IMR-90 (cell line): ENCODE measurements around the gene CIC. TPM values are rescaled to one million over a fixed set of nuclear protein-coding genes. Genes with fewer than 3 reads are reported as not detected.

Experiments used
- ATAC-seq: fragments of 200-7000 bp; cut with Tn5 transposase; 2 replicates; pipeline ENCODE4 v1.9.1; 2020; ENCODE audit warnings: low read depth, mild to moderate bottlenecking, moderate library complexity
- BruUV-seq: library from RNA; stranded (reverse); fragments of 400-500 nt; replicated peaks from 2 replicates; lab custom pipeline; 2021; lab: Mats Ljungman, UMichigan
- CTCF ChIA-PET: fragments of 300-600 bp; formaldehyde crosslinking; extraction: SDS; loops from one replicate; lab custom pipeline; 2021; ENCODE audit warnings: antibody characterized with exemption; lab: Yijun Ruan, JAX
- POLR2A ChIA-PET: fragments of 300-600 bp; sonication (Branson Sonifier 250); formaldehyde crosslinking; loops from one replicate; lab custom pipeline; 2022; ENCODE audit warnings: antibody characterized with exemption; ENCODE audit not compliant: unreplicated experiment; lab: Charles Lee
- DNase-seq: peaks from one replicate; pipeline ENCODE4 v3.0.0; 2013
- H2AFZ ChIP-seq: replicated peaks from 2 replicates; pipeline ENCODE3; 2013; ENCODE audit warnings: low read length, mild to moderate bottlenecking; ENCODE audit not compliant: poor library complexity
- H2AK5ac ChIP-seq: 2 replicates; pipeline ENCODE4 v1.6.1; 2013; ENCODE audit warnings: low read depth, low read length, inconsistent platforms
- H2AK9ac ChIP-seq: replicated peaks from 2 replicates; pipeline ENCODE3; 2013; ENCODE audit warnings: mild to moderate bottlenecking, low read depth, low read length, moderate library complexity; ENCODE audit not compliant: poor library complexity
- H2BK120ac ChIP-seq: 2 replicates; pipeline ENCODE4 v1.6.1; 2013; ENCODE audit warnings: low read depth, low read length, inconsistent platforms
- H2BK15ac ChIP-seq: 3 replicates; pipeline ENCODE4 v1.6.1; 2013; ENCODE audit warnings: low read depth, low read length, inconsistent platforms
- H2BK20ac ChIP-seq: 2 replicates; pipeline ENCODE4 v1.6.1; 2013; ENCODE audit warnings: low read depth, mild to moderate bottlenecking, inconsistent platforms, low read length, moderate library complexity
- H2BK5ac ChIP-seq: 2 replicates; pipeline ENCODE4 v1.6.1; 2013; ENCODE audit warnings: mild to moderate bottlenecking, low read depth, low read length, inconsistent platforms; ENCODE audit not compliant: poor library complexity, severe bottlenecking
- H3K14ac ChIP-seq: replicated peaks from 2 replicates; pipeline ENCODE4 v1.6.1; 2013; ENCODE audit warnings: low read depth, low read length, inconsistent platforms
- H3K18ac ChIP-seq: 2 replicates; pipeline ENCODE4 v1.6.1; 2013; ENCODE audit warnings: low read depth, low read length, control low read depth
- H3K23ac ChIP-seq: 2 replicates; pipeline ENCODE4 v1.6.1; 2013; ENCODE audit warnings: low read depth, low read length, inconsistent platforms
- H3K27ac ChIP-seq: 2 replicates; pipeline ENCODE4 v1.5.1; 2013; ENCODE audit warnings: mild to moderate bottlenecking, control low read depth, low read length; ENCODE audit not compliant: insufficient read depth
- H3K27me3 ChIP-seq: 2 replicates; pipeline ENCODE4 v1.6.1; 2013; ENCODE audit warnings: low read length; ENCODE audit not compliant: control insufficient read depth, insufficient read depth
- H3K36me3 ChIP-seq: 2 replicates; pipeline ENCODE4 v1.6.1; 2013; ENCODE audit warnings: low read length, mixed read lengths; ENCODE audit not compliant: control insufficient read depth, insufficient read depth
- H3K4ac ChIP-seq: 2 replicates; pipeline ENCODE4 v1.6.1; 2013; ENCODE audit warnings: low read depth, low read length, inconsistent platforms
- H3K4me1 ChIP-seq: 2 replicates; pipeline ENCODE4 v1.6.1; 2013; ENCODE audit warnings: low read length, mixed read lengths; ENCODE audit not compliant: control insufficient read depth, insufficient read depth
- H3K4me2 ChIP-seq: 2 replicates; pipeline ENCODE4 v1.6.1; 2013; ENCODE audit warnings: low read depth, mild to moderate bottlenecking, control low read depth, low read length, moderate library complexity
- H3K4me3 ChIP-seq: 2 replicates; pipeline ENCODE4 v1.5.1; 2013; ENCODE audit warnings: low read depth, mild to moderate bottlenecking, control low read depth, low read length, moderate library complexity; ENCODE audit not compliant: insufficient read depth
- H3K56ac ChIP-seq: 2 replicates; pipeline ENCODE4 v1.6.1; 2013; ENCODE audit warnings: low read length, inconsistent platforms; ENCODE audit not compliant: insufficient read depth; ENCODE audit errors: extremely low read depth
- H3K79me1 ChIP-seq, 2 experiments: 2 replicates each; pipeline ENCODE4 v1.6.1; 2013; ENCODE audit warnings: low read length in 2 of 2, inconsistent platforms in 1 of 2, low read depth in 1 of 2
- H3K9ac ChIP-seq: 2 replicates; pipeline ENCODE4 v1.6.1; 2013; ENCODE audit warnings: low read depth, low read length, control low read depth
- H3K9me1 ChIP-seq: 2 replicates; pipeline ENCODE4 v1.6.1; 2013; ENCODE audit warnings: low read length, inconsistent platforms; ENCODE audit not compliant: insufficient read depth
- H3K9me3 ChIP-seq: 2 replicates; pipeline ENCODE4 v1.6.1; 2013; ENCODE audit warnings: low read length; ENCODE audit not compliant: control insufficient read depth, insufficient read depth
- H4K20me1 ChIP-seq: 2 replicates; pipeline ENCODE4 v1.6.1; 2013; ENCODE audit warnings: low read length, inconsistent platforms; ENCODE audit not compliant: insufficient read depth
- H4K5ac ChIP-seq: 2 replicates; pipeline ENCODE4 v1.6.1; 2013; ENCODE audit warnings: mild to moderate bottlenecking, low read depth, low read length, control low read depth
- H4K8ac ChIP-seq, 2 experiments: 2 replicates each; pipeline ENCODE4 v1.6.1; 2013; ENCODE audit warnings: low read depth in 2 of 2, low read length in 2 of 2, control low read depth in 1 of 2, inconsistent platforms in 1 of 2
- H4K91ac ChIP-seq: 2 replicates; pipeline ENCODE4 v1.6.1; 2013; ENCODE audit warnings: low read depth, low read length, inconsistent platforms; ENCODE audit not compliant: insufficient read depth
- CEBPB ChIP-seq: IDR thresholded peaks from 2 replicates; pipeline ENCODE4 v1.6.1; 2012; ENCODE audit warnings: low read depth, low read length, improper control_type of control experiment
- NFE2L2 ChIP-seq: fragments of 150-350 bp; IDR thresholded peaks from 2 replicates; pipeline ENCODE4 v1.6.1; 2016; ENCODE audit warnings: low read depth, mild to moderate bottlenecking, low read length
- RFX5 ChIP-seq: IDR thresholded peaks from 2 replicates; pipeline ENCODE4 v1.8.0; 2012; ENCODE audit warnings: low read depth, mild to moderate bottlenecking, low read length, moderate library complexity
- WGBS, 2 experiments: methylation state at CpG; one replicate each; pipeline versions ENCODE4 v1.1.5 to v1.1.7; 2013; ENCODE audit warnings: missing lambda C conversion rate in 2 of 2; ENCODE audit not compliant: insufficient read length in 1 of 2; ENCODE audit errors: extremely low coverage in 2 of 2; 5-methylcytosine and 5-hydroxymethylcytosine counted together
- dilution Hi-C: fragments of 300-500 bp; cut with HindIII; formaldehyde crosslinking; loops from one replicate; pipeline ENCODE4 v1.14.3; 2018; ENCODE audit warnings: low sequenced_read_pairs; ENCODE audit not compliant: unreplicated experiment
- in situ Hi-C: fragments of 300-500 bp; cut with MboI; formaldehyde crosslinking; loops from 3 replicates; pipeline ENCODE4 v1.14.3; 2019; ENCODE audit warnings: low sequenced_read_pairs, inconsistent platforms, mixed read lengths
- intact Hi-C: fragments of 100-400 bp; cut with micrococcal nuclease; formaldehyde crosslinking; loops from 2 replicates; pipeline ENCODE4 v1.10.0; 2022
- polyA plus RNA-seq, 3 experiments: library from polyadenylated mRNA; depleted of rRNA; stranded (reverse); fragments of >200 nt; gene quantifications; 2 replicates each; pipeline ENCODE4 v1.2.3, GENCODE V29; 2012; ENCODE audit warnings: low replicate concordance in 1 of 3
- total RNA-seq: library from RNA; depleted of rRNA; stranded (reverse); fragments of >200 nt; gene quantifications from 2 replicates; pipeline ENCODE4 v1.2.3, GENCODE V29; 2012
- TF ChIP-seq, protein P1 (sequence below): conservative IDR thresholded peaks from 2 replicates; pipeline ENCODE4 v1.5.1; 2012; ENCODE audit warnings: mild to moderate bottlenecking, low read depth, low read length, improper control_type of control experiment

Gene CIC
- total and polyA plus RNA-seq, 2 of the 4 experiments (the other 2 are of a cell fraction) = 1.8 to 23.2 TPM

DNA sequence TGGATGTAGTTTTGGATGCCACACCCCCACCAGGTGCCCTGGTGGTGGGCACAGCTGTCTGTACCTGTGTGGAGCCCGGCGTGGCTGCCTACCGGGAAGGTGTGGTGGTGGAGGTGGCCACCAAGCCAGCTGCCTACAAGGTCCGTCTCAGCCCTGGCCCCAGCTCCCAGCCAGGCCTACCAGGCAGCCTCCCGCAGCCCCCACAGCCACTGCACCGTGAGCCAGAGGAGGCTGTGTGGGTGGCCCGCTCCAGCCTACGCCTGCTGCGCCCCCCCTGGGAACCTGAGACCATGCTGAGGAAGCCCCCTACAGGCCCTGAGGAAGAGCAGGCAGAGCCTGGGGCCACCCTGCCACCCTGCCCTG, 3.5 kb downstream of the CIC start:
- 76% methylated on average over 4 of the region's 9 CpGs; no CpG with 5 or more reads in 1 of the 2 experiments for WGBS, 2 experiments

More for the DNA sequence above, 3.5 kb downstream of the CIC start:
- no peak overlapping the region for H3K14ac ChIP-seq
- BruUV-seq = no TSS peak
- DNase-seq = no peak
- H2AK5ac ChIP-seq = no peak overlapping the region
- H4K20me1 ChIP-seq = peaks cover 22% of the 10 kb centered on the region; the same call in 1 of the 2 replicates
- H3K27me3 ChIP-seq = no peaks in the 10 kb centered on the region
- H2BK120ac ChIP-seq = no peak overlapping the region
- H2BK20ac ChIP-seq = no peak overlapping the region
- H2AFZ ChIP-seq = no peak overlapping the region
- H3K4ac ChIP-seq = no peak overlapping the region
- H3K79me1 ChIP-seq = peaks cover 37 to 71% of the 10 kb centered on the region in 2 experiments
- H3K9me3 ChIP-seq = no peaks in the 10 kb centered on the region
- H3K4me3 ChIP-seq = no peak overlapping the region
- no peak overlapping the region for H2BK5ac ChIP-seq
- H3K9me1 ChIP-seq = peaks cover 11% of the 10 kb centered on the region
- no peak overlapping the region for H3K23ac ChIP-seq
- ChIA-PET POLR2A (no interaction called here), CTCF (no interaction called here)
- no peak overlapping the region for H4K5ac ChIP-seq
- H2AK9ac ChIP-seq = no peak overlapping the region
- intact Hi-C loops = no loop called here
- no peak overlapping the region for H2BK15ac ChIP-seq
- no peak overlapping the region for H3K56ac ChIP-seq
- H4K8ac ChIP-seq = no peak overlapping the region
- ATAC-seq = no peak
- H3K27ac ChIP-seq = no peak overlapping the region
- peaks cover 29% of the 10 kb centered on the region for H3K36me3 ChIP-seq
- dilution Hi-C loops = no loop called here
- in situ Hi-C loops = no loop called here
- H3K4me2 ChIP-seq = no peak overlapping the region
- H3K4me1 ChIP-seq = peaks cover 13% of the 10 kb centered on the region
- no peak overlapping the region for H3K9ac ChIP-seq
- H4K91ac ChIP-seq = no peak overlapping the region
- TF ChIP-seq, protein P1, sequence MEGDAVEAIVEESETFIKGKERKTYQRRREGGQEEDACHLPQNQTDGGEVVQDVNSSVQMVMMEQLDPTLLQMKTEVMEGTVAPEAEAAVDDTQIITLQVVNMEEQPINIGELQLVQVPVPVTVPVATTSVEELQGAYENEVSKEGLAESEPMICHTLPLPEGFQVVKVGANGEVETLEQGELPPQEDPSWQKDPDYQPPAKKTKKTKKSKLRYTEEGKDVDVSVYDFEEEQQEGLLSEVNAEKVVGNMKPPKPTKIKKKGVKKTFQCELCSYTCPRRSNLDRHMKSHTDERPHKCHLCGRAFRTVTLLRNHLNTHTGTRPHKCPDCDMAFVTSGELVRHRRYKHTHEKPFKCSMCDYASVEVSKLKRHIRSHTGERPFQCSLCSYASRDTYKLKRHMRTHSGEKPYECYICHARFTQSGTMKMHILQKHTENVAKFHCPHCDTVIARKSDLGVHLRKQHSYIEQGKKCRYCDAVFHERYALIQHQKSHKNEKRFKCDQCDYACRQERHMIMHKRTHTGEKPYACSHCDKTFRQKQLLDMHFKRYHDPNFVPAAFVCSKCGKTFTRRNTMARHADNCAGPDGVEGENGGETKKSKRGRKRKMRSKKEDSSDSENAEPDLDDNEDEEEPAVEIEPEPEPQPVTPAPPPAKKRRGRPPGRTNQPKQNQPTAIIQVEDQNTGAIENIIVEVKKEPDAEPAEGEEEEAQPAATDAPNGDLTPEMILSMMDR = no peak
- TF ChIP-seq CEBPB (no peak), NFE2L2 (no peak), RFX5 (no peak)
- no peak overlapping the region for H3K18ac ChIP-seq
